Gastrocnemius medialis (tissue), 4 donors: ENCODE results near the gene TNFSF12.

Source experiments
- CTCF ChIP-seq, 5 experiments: fragments of 450-650 bp in 3 of 5; fragments of 200-600 bp in 2 of 5; sonication (generic) in 2 of 5; IDR thresholded peaks in 4 of 5; conservative IDR thresholded peaks in 1 of 5; 1 replicate in 4 of 5; 2 replicates in 1 of 5; pipeline ENCODE4 v1.5.1; 2016 to 2019; ENCODE audit warnings: antibody characterized with exemption in 5 of 5, mild to moderate bottlenecking in 3 of 5, moderate library complexity in 3 of 5
- POLR2A ChIP-seq, 2 donors: fragments of 450-650 bp; IDR thresholded peaks; one replicate each; pipeline ENCODE4 v1.6.1; 2017; ENCODE audit warnings: antibody characterized with exemption in 2 of 2, mild to moderate bottlenecking in 2 of 2, moderate library complexity in 2 of 2

GRCh38 chr17:7591596-7591995 lies 42.7 kb downstream of the TNFSF12 start:
- no peak for TF ChIP-seq POLR2A (IDR thresholded peaks at IDR 0.05)
- no peak for TF ChIP-seq CTCF (IDR thresholded peaks at IDR 0.05 in 4 of 5, conservative IDR thresholded peaks at IDR 0.05 in 1 of 5)
